Nephron progenitor cell (in vitro differentiated cells): ENCODE measurements around the gene AVL9.
A peak's percentile ranks its signal among the peaks of the same experiment; 100 is the strongest.

ENCODE experiments used
- DNase-seq: peaks from one replicate; pipeline ENCODE4 v3.0.0; 2021
- H3K27ac Mint-ChIP-seq: 2 replicates; pipeline ENCODE4 v1.8.0; 2021; ENCODE audit warnings: mild to moderate bottlenecking, moderate library complexity, mixed read lengths
- H3K27me3 Mint-ChIP-seq: 2 replicates; pipeline ENCODE4 v1.8.0; 2021; ENCODE audit warnings: mild to moderate bottlenecking, low read depth, mixed read lengths; ENCODE audit not compliant: poor library complexity
- H3K36me3 Mint-ChIP-seq: 2 replicates; pipeline ENCODE4 v1.8.0; 2021; ENCODE audit warnings: low read depth, mixed read lengths
- H3K4me1 Mint-ChIP-seq: 2 replicates; pipeline ENCODE4 v1.8.0; 2021; ENCODE audit warnings: mixed read lengths
- H3K4me3 Mint-ChIP-seq: 2 replicates; pipeline ENCODE4 v1.8.0; 2021; ENCODE audit warnings: mild to moderate bottlenecking, moderate library complexity, mixed read lengths
- H3K9me3 Mint-ChIP-seq: 2 replicates; pipeline ENCODE4 v1.8.0; 2021; ENCODE audit warnings: mild to moderate bottlenecking, moderate library complexity, mixed read lengths
- TF ChIP-seq, protein P1 (sequence below): fragments of 200-600 bp; sonication (generic); IDR thresholded peaks from 2 replicates; pipeline ENCODE4 v1.5.0; 2021; ENCODE audit warnings: antibody characterized with exemption

The AVL9 gene

DNA sequence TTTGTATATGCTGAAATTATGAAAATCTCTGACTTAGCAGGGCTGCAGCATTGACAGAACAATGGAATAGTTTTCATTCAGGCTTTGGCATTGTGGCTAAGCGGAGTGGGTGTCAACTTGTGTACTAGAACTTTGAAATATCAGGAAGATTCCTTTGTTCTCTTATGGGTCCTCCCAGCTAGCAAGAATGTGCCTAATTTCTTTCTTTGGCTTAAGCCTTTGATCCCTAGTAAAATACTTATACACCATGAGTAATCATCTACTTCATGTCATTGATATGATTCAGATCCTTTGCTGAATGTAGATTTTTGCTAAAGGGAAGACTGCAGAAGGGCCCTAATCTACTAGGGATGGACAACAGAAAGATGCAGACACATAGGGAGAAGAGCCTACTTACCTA is 6.2 kb downstream of the AVL9 start:
- H3K36me3 Mint-ChIP-seq, result peaks cover 74% of the 10 kb centered on the region
- no peaks in the 10 kb centered on the region for H3K27me3 Mint-ChIP-seq
- TF ChIP-seq, protein P1, sequence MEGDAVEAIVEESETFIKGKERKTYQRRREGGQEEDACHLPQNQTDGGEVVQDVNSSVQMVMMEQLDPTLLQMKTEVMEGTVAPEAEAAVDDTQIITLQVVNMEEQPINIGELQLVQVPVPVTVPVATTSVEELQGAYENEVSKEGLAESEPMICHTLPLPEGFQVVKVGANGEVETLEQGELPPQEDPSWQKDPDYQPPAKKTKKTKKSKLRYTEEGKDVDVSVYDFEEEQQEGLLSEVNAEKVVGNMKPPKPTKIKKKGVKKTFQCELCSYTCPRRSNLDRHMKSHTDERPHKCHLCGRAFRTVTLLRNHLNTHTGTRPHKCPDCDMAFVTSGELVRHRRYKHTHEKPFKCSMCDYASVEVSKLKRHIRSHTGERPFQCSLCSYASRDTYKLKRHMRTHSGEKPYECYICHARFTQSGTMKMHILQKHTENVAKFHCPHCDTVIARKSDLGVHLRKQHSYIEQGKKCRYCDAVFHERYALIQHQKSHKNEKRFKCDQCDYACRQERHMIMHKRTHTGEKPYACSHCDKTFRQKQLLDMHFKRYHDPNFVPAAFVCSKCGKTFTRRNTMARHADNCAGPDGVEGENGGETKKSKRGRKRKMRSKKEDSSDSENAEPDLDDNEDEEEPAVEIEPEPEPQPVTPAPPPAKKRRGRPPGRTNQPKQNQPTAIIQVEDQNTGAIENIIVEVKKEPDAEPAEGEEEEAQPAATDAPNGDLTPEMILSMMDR, result no peak
- H3K4me1 Mint-ChIP-seq, result peaks cover 10% of the 10 kb centered on the region
- H3K4me3 Mint-ChIP-seq, result no peak overlapping the region
- peak overlapping the region; percentile 9 for H3K27ac Mint-ChIP-seq
- DNase-seq, result no peak
- peaks cover 43% of the 10 kb centered on the region for H3K9me3 Mint-ChIP-seq

DNA sequence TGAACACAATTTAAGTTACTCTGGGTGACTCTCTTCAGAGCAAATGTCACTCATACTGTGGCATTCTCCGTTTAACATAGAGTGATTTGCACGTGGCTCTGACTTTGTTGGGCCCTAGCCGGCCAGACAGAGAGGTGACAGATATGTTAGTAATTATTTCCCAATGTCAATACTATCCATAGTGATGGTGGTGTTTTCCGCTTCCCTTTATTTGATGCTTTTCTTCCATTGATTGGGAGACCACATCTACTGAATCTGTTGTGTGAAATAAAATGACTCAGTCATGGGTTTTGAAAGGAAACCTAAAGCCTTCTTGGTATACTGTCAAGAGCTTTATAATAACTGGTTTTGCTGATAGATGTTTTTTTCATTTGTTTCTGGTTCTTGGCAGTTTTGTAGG is 7.4 kb downstream of the AVL9 start:
- Mint-ChIP-seq H3K27ac (no peak overlapping the region), H3K4me3 (no peak overlapping the region), H3K9me3 (peaks cover 49% of the 10 kb centered on the region), H3K36me3 (peaks cover 76% of the 10 kb centered on the region), H3K27me3 (no peaks in the 10 kb centered on the region), H3K4me1 (no peaks in the 10 kb centered on the region)
- TF ChIP-seq, protein P1, result no peak
- no peak for DNase-seq

DNA sequence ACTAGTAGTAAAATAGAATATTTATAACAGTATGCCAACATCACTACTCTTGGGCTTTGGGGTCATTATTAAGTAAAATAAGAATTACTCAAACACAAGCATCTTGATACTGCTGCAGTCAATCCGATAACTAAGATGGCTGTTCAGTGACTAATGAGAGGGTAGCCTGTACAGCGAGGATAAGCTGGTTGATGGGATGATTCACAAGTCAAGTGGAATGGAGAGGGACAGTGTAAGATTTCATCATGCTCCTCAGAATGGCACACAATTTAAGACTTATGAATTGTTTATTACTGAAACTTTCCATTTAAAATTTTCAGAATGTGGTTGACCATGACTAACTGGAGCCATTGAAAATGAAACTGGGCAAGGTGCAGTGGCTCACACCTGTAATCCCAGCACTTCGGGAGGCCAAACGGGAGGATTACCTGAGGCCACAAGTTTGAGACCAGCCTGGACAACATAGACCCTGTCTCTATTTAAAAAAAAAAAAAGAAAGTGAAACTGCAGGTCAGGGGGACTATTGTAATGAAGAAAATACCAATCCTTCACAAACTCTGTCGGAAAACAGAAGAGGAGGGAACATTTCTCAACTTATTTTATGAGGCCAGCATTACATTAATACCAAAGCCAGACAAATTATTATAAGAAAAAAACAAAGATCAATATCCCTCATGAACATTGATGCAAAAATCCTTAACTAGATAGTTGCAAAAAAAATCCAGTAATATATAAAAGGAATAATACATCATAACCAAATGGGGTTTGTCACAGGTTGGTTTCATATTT is 11.2 kb downstream of the AVL9 start:
- no peak overlapping the region for H3K27ac Mint-ChIP-seq
- peaks cover 68% of the 10 kb centered on the region for H3K9me3 Mint-ChIP-seq
- H3K27me3 Mint-ChIP-seq, result no peaks in the 10 kb centered on the region
- H3K4me1 Mint-ChIP-seq, result no peaks in the 10 kb centered on the region
- TF ChIP-seq, protein P1, result no peak
- H3K36me3 Mint-ChIP-seq, result peaks cover 81% of the 10 kb centered on the region
- H3K4me3 Mint-ChIP-seq, result no peak overlapping the region
- no peak for DNase-seq

DNA sequence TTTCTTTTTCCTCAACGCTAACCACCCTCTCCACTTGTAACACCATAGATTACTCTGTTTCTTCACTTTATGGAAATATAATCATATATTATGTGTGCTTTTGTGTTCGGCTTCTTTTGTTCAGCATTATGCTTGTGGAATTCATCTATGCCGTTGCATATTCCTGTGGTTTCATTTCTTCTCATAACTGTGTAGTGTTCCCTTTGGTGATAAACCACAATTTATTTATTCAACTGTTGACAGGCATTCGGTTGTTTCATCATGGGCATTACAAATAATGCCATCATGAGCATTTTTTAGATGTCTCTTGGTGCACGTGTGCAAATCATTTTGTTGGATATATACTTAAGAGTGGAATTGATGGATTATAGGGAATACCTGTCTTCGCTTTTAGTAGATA is 12.1 kb downstream of the AVL9 start:
- Mint-ChIP-seq H3K27ac (no peak overlapping the region), H3K4me1 (no peaks in the 10 kb centered on the region), H3K4me3 (no peak overlapping the region), H3K36me3 (peaks cover 86% of the 10 kb centered on the region), H3K9me3 (peaks cover 75% of the 10 kb centered on the region), H3K27me3 (no peaks in the 10 kb centered on the region)
- no peak for DNase-seq
- TF ChIP-seq, protein P1, result no peak

DNA sequence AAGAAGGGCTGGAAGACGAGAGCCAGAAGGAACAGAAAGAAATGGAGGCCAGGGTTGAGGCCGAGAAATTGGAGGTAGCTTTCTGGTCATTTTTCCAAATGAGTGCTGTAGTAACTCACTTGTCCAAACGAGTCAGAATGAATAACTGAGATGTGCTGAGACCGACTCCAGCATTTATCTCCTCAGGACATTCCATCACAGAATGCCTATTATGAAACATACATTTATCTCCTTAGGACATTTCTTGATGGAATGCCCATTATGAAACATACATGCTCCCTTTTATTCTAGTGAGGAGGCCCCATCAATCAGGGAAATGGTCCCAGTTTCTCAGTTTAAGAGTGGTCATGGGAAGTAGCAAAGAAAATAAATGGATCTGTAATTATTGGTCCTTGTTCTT is 16.5 kb downstream of the AVL9 start:
- no peak overlapping the region for H3K27ac Mint-ChIP-seq
- no peak for DNase-seq
- no peaks in the 10 kb centered on the region for H3K27me3 Mint-ChIP-seq
- H3K9me3 Mint-ChIP-seq, result peaks cover 99% of the 10 kb centered on the region
- H3K4me1 Mint-ChIP-seq, result no peaks in the 10 kb centered on the region
- peaks cover 100% of the 10 kb centered on the region for H3K36me3 Mint-ChIP-seq
- TF ChIP-seq, protein P1, result no peak
- H3K4me3 Mint-ChIP-seq, result no peak overlapping the region

DNA sequence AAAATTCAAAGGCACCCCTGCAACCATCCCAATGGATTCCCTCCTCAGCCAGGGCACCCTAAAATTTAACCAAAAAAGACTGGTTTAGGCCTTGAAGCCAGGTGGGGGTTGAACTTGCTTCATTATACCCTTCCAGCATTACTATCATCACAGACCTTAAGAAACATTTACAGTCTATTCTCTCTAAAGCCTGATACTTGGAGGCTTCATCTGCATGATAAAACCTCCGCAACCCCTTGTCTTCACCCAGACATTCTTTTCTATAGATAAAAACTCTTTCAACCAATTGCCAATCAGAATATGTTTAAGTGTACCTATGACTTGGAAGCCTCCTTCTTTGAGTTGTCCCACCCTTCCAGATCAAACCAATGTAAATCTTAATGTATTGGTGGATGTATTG is 17.9 kb downstream of the AVL9 start:
- peaks cover 99% of the 10 kb centered on the region for H3K9me3 Mint-ChIP-seq
- no peaks in the 10 kb centered on the region for H3K27me3 Mint-ChIP-seq
- peaks cover 98% of the 10 kb centered on the region for H3K36me3 Mint-ChIP-seq
- TF ChIP-seq, protein P1, result no peak
- no peak overlapping the region for H3K4me3 Mint-ChIP-seq
- no peak for DNase-seq
- peak overlapping the region; percentile 84 for H3K27ac Mint-ChIP-seq
- no peaks in the 10 kb centered on the region for H3K4me1 Mint-ChIP-seq
